ENCODE measurements around the gene PRKN.

DNA sequence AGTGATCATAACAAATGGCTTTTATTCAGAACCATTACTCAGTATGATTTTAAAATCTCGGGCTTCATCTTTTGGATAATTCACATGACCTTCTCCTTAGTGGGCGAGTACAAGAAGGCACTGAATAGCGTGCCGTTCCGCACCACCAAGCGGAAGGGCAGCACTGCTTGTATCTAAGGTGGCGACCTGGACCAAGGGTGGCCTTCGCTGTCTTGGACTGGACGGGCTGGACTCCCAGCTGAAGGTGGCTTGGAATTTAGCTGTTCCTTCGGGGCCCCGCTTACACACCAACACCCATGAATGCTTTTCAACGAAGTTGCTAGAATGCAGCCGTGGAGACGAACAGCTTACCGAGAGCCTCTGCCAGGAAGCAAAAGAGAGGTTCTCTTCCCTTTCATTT lies 1285.1 kb downstream of the PRKN start:
- TF ChIP-seq CTCF (IDR thresholded peaks at IDR 0.05): no peak
- no peak for TF ChIP-seq POLR2A (IDR thresholded peaks at IDR 0.05)
